Neutrophil (primary cell): ENCODE results near the gene CYP1A2.
A peak's percentile ranks its signal among the peaks of the same experiment; 100 is the strongest.

Experiments used
- H3K27ac ChIP-seq: fragments of 200-600 bp; sonication (generic); 2 replicates; pipeline ENCODE4 v1.5.1; 2016; ENCODE audit warnings: mild to moderate bottlenecking, moderate library complexity
- H3K27me3 ChIP-seq: fragments of 200-600 bp; sonication (generic); 2 replicates; pipeline ENCODE4 v1.6.0; 2016; ENCODE audit warnings: mild to moderate bottlenecking
- H3K36me3 ChIP-seq: fragments of 200-600 bp; sonication (generic); 2 replicates; pipeline ENCODE4 v1.5.1; 2017
- H3K4me1 ChIP-seq, 2 experiments: fragments of 200-600 bp in 1 of 2; sonication (generic) in 1 of 2; 1 replicate in 1 of 2; 2 replicates in 1 of 2; pipeline versions ENCODE4 v1.5.1 to v1.6.1; 2013 to 2016; ENCODE audit warnings: low read depth in 1 of 2, low read length in 1 of 2, mild to moderate bottlenecking in 1 of 2, moderate library complexity in 1 of 2; ENCODE audit not compliant: control insufficient read depth in 1 of 2, insufficient read depth in 1 of 2
- H3K4me3 ChIP-seq, 2 experiments: fragments of 200-600 bp in 1 of 2; sonication (generic) in 1 of 2; 1 replicate in 1 of 2; 2 replicates in 1 of 2; pipeline ENCODE4 v1.5.1; 2013 to 2016; ENCODE audit warnings: low read depth in 1 of 2, low read length in 1 of 2, mild to moderate bottlenecking in 1 of 2, moderate library complexity in 1 of 2
- H3K9me3 ChIP-seq: fragments of 200-600 bp; sonication (generic); 2 replicates; pipeline ENCODE4 v1.5.1; 2016
- TF ChIP-seq, protein P1 (sequence below): fragments of 200-600 bp; sonication (generic); IDR thresholded peaks from 2 replicates; pipeline ENCODE4 v1.5.1; 2016; ENCODE audit warnings: antibody characterized with exemption

CYP1A2 gene

DNA sequence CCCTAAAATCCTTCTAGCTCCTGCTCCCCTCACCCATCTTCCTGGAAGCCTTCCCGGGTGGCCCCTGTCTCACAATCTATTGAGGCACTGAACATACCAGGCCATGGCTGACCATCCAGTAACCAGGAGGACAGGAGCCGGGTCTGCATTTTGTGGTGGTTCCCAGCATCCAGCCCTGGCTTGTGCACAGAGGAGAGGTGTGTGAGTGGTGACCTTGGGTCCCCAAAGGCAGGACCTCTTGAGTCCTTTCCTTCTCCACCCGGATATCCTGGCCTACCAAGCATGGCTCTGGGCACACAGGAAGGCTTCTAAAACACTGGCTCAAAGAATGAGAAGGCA lies 41.1 kb downstream of the CYP1A2 start:
- Histone ChIP-seq H3K4me3 (peak overlapping the region; percentile 95 to 99), H3K36me3 (peaks cover 10% of the 10 kb centered on the region), H3K27me3 (no peaks in the 10 kb centered on the region), H3K9me3 (no peaks in the 10 kb centered on the region), H3K4me1 (peaks cover 91 to 97% of the 10 kb centered on the region in 2 experiments), H3K27ac (peak overlapping the region; percentile 100)
- TF ChIP-seq, protein P1, sequence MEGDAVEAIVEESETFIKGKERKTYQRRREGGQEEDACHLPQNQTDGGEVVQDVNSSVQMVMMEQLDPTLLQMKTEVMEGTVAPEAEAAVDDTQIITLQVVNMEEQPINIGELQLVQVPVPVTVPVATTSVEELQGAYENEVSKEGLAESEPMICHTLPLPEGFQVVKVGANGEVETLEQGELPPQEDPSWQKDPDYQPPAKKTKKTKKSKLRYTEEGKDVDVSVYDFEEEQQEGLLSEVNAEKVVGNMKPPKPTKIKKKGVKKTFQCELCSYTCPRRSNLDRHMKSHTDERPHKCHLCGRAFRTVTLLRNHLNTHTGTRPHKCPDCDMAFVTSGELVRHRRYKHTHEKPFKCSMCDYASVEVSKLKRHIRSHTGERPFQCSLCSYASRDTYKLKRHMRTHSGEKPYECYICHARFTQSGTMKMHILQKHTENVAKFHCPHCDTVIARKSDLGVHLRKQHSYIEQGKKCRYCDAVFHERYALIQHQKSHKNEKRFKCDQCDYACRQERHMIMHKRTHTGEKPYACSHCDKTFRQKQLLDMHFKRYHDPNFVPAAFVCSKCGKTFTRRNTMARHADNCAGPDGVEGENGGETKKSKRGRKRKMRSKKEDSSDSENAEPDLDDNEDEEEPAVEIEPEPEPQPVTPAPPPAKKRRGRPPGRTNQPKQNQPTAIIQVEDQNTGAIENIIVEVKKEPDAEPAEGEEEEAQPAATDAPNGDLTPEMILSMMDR, result peak; percentile 2

DNA sequence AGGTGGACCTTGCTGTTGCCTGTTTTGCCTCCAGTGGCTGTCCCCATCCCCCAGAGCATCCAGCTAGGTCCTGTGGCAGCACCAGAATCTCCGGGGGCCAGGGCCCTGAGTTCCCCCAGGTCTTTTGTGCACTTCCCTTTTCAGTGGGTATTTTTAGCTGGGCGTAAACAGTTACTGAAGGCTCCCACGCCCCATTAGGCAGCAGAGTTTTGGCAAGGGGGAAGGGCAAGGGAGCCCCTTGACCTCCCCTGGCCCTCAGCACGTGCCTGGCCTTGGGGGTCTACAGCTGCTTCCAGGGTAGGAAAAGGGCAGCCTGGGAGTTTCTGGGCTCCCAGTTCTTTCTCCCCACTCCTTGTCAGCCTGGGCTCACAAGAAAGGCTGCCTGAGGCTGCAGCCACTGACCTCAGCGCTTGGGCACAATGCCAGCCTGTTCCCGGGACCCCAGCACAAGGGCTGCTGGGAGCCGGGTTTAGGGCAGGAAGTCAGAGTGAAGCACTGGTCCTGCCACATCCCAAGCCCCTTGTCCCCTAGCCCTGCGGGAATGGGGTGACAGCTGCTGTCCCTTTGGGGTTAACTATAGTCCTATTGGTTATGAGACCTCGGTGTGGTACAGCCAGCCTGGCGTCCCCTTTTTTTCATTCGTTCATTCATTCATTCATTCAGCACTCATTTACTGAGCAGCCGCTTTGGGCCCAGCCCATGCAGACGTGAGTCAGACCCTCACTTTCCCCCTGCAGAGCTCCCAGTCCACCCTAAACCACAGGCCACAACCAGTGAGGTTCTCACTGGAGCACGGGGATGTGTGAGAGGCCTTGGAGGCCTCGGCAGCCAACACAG lies 41.7 kb downstream of the CYP1A2 start:
- Histone ChIP-seq H3K27ac (peak overlapping the region; percentile 100), H3K36me3 (peaks cover 9% of the 10 kb centered on the region), H3K4me1 (peaks cover 85 to 97% of the 10 kb centered on the region in 2 experiments), H3K27me3 (no peaks in the 10 kb centered on the region), H3K9me3 (no peaks in the 10 kb centered on the region), H3K4me3 (peak overlapping the region; percentile 95 to 99)
- TF ChIP-seq, protein P1, result no peak

DNA sequence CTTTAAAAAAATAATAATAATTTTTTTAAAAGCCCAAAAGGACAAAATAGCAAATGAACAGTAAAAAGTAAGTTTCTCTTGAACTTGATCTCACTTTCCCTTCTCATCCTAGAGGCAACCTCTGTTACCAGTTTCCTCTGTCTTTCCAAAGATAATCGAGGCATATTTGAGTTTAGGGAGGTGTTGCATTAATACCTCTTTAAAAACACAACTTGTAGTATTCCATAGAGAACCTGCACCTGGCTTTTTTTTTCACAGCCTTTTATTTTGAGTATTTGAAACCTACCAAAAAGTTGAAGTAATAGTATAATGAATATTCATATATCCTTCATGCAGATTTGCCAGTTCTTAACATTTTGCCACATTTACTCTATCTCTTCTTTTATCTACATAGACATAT lies 42.4 kb downstream of the CYP1A2 start:
- H3K9me3 ChIP-seq, result no peaks in the 10 kb centered on the region
- peak overlapping the region; percentile 95 to 99 for H3K4me3 ChIP-seq
- peak overlapping the region; percentile 100 for H3K27ac ChIP-seq
- peaks cover 5% of the 10 kb centered on the region for H3K36me3 ChIP-seq
- TF ChIP-seq, protein P1, result no peak
- no peaks in the 10 kb centered on the region for H3K27me3 ChIP-seq
- peaks cover 78 to 92% of the 10 kb centered on the region in 2 experiments for H3K4me1 ChIP-seq

DNA sequence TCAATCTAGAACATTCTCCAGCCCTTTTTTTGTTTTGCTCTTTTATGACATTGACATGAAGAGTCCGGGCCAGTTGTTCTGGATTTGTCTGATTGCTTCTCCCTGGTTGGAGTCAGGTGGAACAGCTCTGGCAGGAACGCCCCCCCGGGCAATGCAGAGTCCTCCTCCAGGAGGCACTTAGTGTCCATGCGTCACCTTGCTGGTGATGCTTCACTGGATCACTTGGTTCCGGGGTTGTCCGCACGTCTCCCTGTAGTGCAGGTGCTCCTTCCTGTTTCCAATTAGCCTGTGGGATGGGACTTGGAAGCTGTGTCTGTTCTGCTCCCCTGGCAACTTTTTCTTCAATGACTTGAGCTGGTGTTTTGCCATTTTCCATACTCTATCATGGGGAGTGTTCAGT lies 43.0 kb downstream of the CYP1A2 start:
- peak overlapping the region in 1 of 2 experiments; percentile 95 for H3K4me3 ChIP-seq

DNA sequence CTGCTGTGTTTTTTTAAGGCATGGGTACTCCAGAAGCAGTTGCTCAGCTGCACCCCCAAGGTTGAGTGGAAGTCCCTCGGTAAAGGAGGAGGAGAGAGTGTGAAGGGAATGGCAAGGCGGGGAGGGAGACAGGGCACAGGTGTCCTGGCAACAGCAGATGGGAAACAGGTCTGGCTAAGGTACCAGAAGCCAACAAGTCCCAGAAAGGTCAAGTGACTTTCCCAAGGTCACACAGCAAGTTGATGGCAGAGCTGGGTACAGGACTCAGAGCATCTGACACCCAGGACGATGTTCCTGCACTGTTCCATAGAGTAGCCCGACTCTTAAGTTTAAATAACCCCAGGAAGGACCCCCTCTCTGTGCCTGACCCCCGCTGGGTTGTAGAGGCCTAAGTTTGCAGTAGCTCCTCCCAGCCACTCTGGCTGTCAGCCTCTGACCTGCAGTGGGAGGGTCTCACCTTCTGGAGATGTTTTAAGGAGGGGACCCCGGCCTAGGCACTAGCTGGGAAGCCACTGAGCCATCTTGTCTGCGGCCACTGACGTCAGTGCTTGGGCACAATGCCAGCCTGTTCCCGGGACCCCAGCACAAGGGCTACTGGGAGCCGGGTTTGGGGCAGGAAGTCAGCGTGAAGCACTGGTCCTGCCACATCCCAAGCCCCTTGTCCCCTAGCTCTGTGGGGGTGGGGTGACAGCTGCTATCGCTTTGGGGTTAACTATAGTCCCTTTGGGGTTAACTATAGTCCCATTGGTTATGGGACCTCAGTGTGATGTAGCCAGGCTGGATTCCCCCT lies 43.8 kb downstream of the CYP1A2 start:
- peaks cover 64 to 77% of the 10 kb centered on the region in 2 experiments for H3K4me1 ChIP-seq
- H3K36me3 ChIP-seq, result peaks cover 5% of the 10 kb centered on the region
- no peaks in the 10 kb centered on the region for H3K27me3 ChIP-seq
- H3K9me3 ChIP-seq, result no peaks in the 10 kb centered on the region
- no peak overlapping the region for H3K4me3 ChIP-seq
- H3K27ac ChIP-seq, result peak overlapping the region; percentile 100
- TF ChIP-seq, protein P1, result no peak

More for the DNA sequence above, 43.0 kb downstream of the CYP1A2 start:
- H3K4me1 ChIP-seq, result peaks cover 72 to 85% of the 10 kb centered on the region in 2 experiments
- H3K27ac ChIP-seq, result peak overlapping the region; percentile 100
- TF ChIP-seq, protein P1, result no peak
- H3K27me3 ChIP-seq, result no peaks in the 10 kb centered on the region
- no peaks in the 10 kb centered on the region for H3K9me3 ChIP-seq
- H3K36me3 ChIP-seq, result peaks cover 5% of the 10 kb centered on the region
